Upper lobe of left lung (tissue), 6 donors: ENCODE data around the gene FBXO9. TPM values are rescaled to one million over a fixed set of nuclear protein-coding genes. Genes with fewer than 3 reads are reported as not detected.
A peak's percentile ranks its signal among the peaks of the same experiment; 100 is the strongest.

Source experiments
- ATAC-seq, 2 donors: fragments of 200-7000 bp; cut with Tn5 transposase; one replicate each; pipeline ENCODE4 v1.9.1; 2022; ENCODE audit warnings: mild to moderate bottlenecking in 2 of 2, moderate library complexity in 2 of 2; ENCODE audit not compliant: low FRiP score in 2 of 2
- DNase-seq, 2 donors: peaks; one replicate each; pipeline ENCODE4 v3.0.0-alpha.2; 2019 to 2020
- H3K27ac ChIP-seq, 4 donors: fragments of 200-600 bp; sonication (generic); one replicate each; pipeline ENCODE4 v1.5.1; 2016 to 2019
- H3K27me3 ChIP-seq, 4 donors: fragments of 200-600 bp; sonication (generic); one replicate each; pipeline ENCODE4 v1.5.1; 2017 to 2019
- H3K36me3 ChIP-seq, 4 donors: fragments of 200-600 bp; sonication (generic); one replicate each; pipeline ENCODE4 v1.5.1; 2016 to 2019
- H3K4me1 ChIP-seq, 4 donors: fragments of 200-600 bp; sonication (generic); one replicate each; pipeline ENCODE4 v1.5.1; 2018 to 2019
- H3K4me3 ChIP-seq, 4 donors: fragments of 200-600 bp; sonication (generic); one replicate each; pipeline ENCODE4 v1.5.1; 2017 to 2019; ENCODE audit warnings: mild to moderate bottlenecking in 2 of 4, moderate library complexity in 1 of 4
- H3K9me3 ChIP-seq, 4 donors: fragments of 200-600 bp; sonication (generic); one replicate each; pipeline ENCODE4 v1.5.1; 2018 to 2019
- CTCF ChIP-seq, 6 experiments: fragments of 450-650 bp in 4 of 6; fragments of 200-600 bp in 2 of 6; sonication (generic) in 2 of 6; IDR thresholded peaks; one replicate each; pipeline ENCODE4 v1.5.1; 2016 to 2019; ENCODE audit warnings: antibody characterized with exemption in 6 of 6
- EP300 ChIP-seq, 4 donors: sonication (generic); formaldehyde crosslinking; IDR thresholded peaks; one replicate each; pipeline ENCODE4 v1.5.1; 2017; ENCODE audit warnings: antibody characterized with exemption in 4 of 4, control low read depth in 2 of 4
- POLR2A ChIP-seq, 4 donors: fragments of 450-650 bp; IDR thresholded peaks; one replicate each; pipeline ENCODE4 v1.5.1; 2016 to 2017; ENCODE audit warnings: antibody characterized with exemption in 4 of 4, mild to moderate bottlenecking in 2 of 4
- POLR2AphosphoS5 ChIP-seq, 2 donors: sonication (generic); formaldehyde crosslinking; IDR thresholded peaks; one replicate each; pipeline ENCODE4 v1.5.1; 2017; ENCODE audit warnings: antibody characterized with exemption in 2 of 2
- WGBS, 2 donors: methylation state at CpG; one replicate each; pipeline ENCODE4 v1.1.5; 2017 to 2018; 5-methylcytosine and 5-hydroxymethylcytosine counted together
- total RNA-seq, 6 donors: library from RNA; depleted of rRNA in 4 of 6; stranded (reverse); fragments of >200 nt in 4 of 6; gene quantifications; one replicate each; pipeline versions ENCODE4 v1.1.0 to v1.2.1, GENCODE V29; 2016 to 2021
- donor health status: DM: no; HTN: no; CAD: no; lungs with moderate emphysema.
- donor health status: DM: no; HTN: yes; CAD: no; lungs with severe emphysema.

Gene FBXO9
- total RNA-seq, 6 donors from 2014 or later = 56.2 to 98.5 (median 83.0) TPM

GRCh38 chr6:53124131-53124800, 59.1 kb downstream of the FBXO9 start:
- no peaks in the 10 kb centered on the region for H3K36me3 ChIP-seq
- no peak overlapping the region for H3K27ac ChIP-seq
- WGBS, 2 donors = 95 to 96% methylated on average over 10 of the region's 10 CpGs
- H3K4me1 ChIP-seq = peaks cover 0 to 4% (median 0%) of the 10 kb centered on the region in 4 donors
- no peaks in the 10 kb centered on the region for H3K27me3 ChIP-seq
- H3K4me3 ChIP-seq = no peak overlapping the region
- H3K9me3 ChIP-seq = no peaks in the 10 kb centered on the region
- no peak for ATAC-seq
- TF ChIP-seq POLR2A (IDR thresholded peaks at IDR 0.05) (no peak), EP300 (IDR thresholded peaks at IDR 0.05) (no peak), POLR2AphosphoS5 (IDR thresholded peaks at IDR 0.05) (no peak), CTCF (IDR thresholded peaks at IDR 0.05) (no peak)
- no peak for DNase-seq

- no peak overlapping the region for H3K4me3 ChIP-seq
- 93 to 97% methylated on average over 4 of the region's 4 CpGs for WGBS, 2 donors
- TF ChIP-seq POLR2AphosphoS5 (IDR thresholded peaks at IDR 0.05) = no peak
- no peak for TF ChIP-seq CTCF (IDR thresholded peaks at IDR 0.05)
- no peak for TF ChIP-seq EP300 (IDR thresholded peaks at IDR 0.05)
- TF ChIP-seq POLR2A (IDR thresholded peaks at IDR 0.05) = no peak
- peaks cover 0 to 4% (median 0%) of the 10 kb centered on the region in 4 donors for H3K4me1 ChIP-seq
- DNase-seq = no peak
- no peaks in the 10 kb centered on the region for H3K9me3 ChIP-seq
- H3K27me3 ChIP-seq = no peaks in the 10 kb centered on the region
- H3K27ac ChIP-seq = no peak overlapping the region
- no peaks in the 10 kb centered on the region for H3K36me3 ChIP-seq
- no peak for ATAC-seq
Measured at GRCh38 chr6:53125276-53125675, 60.1 kb downstream of the FBXO9 start.

GRCh38 chr6:53128842-53129241, 63.6 kb downstream of the FBXO9 start:
- ATAC-seq = no peak
- no peak overlapping the region for H3K27ac ChIP-seq

GRCh38 chr6:53130569-53131290, 65.5 kb downstream of the FBXO9 start:
- Histone ChIP-seq H3K27me3 (no peaks in the 10 kb centered on the region), H3K27ac (no peak overlapping the region), H3K36me3 (no peaks in the 10 kb centered on the region), H3K9me3 (no peaks in the 10 kb centered on the region), H3K4me1 (peaks cover 0 to 4% (median 0%) of the 10 kb centered on the region in 4 donors), H3K4me3 (no peak overlapping the region)
- no peak for ATAC-seq
- 77 to 79% methylated on average over 6 of the region's 6 CpGs for WGBS, 2 donors
- TF ChIP-seq EP300 (IDR thresholded peaks at IDR 0.05) = no peak
- TF ChIP-seq POLR2A (IDR thresholded peaks at IDR 0.05) = no peak
- no peak for DNase-seq

More at GRCh38 chr6:53128842-53129241, 63.6 kb downstream of the FBXO9 start:
- H3K4me1 ChIP-seq = peaks cover 0 to 4% (median 0%) of the 10 kb centered on the region in 4 donors
- H3K9me3 ChIP-seq = no peaks in the 10 kb centered on the region
- no peak for TF ChIP-seq POLR2AphosphoS5 (IDR thresholded peaks at IDR 0.05)
- TF ChIP-seq CTCF (IDR thresholded peaks at IDR 0.05) = no peak
- no peak for TF ChIP-seq POLR2A (IDR thresholded peaks at IDR 0.05)
- no peak for TF ChIP-seq EP300 (IDR thresholded peaks at IDR 0.05)
- H3K36me3 ChIP-seq = no peaks in the 10 kb centered on the region
- no peak overlapping the region for H3K4me3 ChIP-seq
- DNase-seq = no peak
- 60 to 69% methylated on average over 5 of the region's 5 CpGs for WGBS, 2 donors
- H3K27me3 ChIP-seq = no peaks in the 10 kb centered on the region

GRCh38 chr6:53133961-53134360, 68.8 kb downstream of the FBXO9 start:
- 79 to 88% methylated on average over 4 to 16 of the region's 16 CpGs for WGBS, 2 donors
- ATAC-seq (no peak), DNase-seq (peak in 1 of 2 donors; percentile 42)
- Histone ChIP-seq H3K9me3 (no peaks in the 10 kb centered on the region), H3K36me3 (no peaks in the 10 kb centered on the region), H3K27ac (no peak overlapping the region), H3K27me3 (no peaks in the 10 kb centered on the region), H3K4me1 (peaks cover 0 to 3% (median 0%) of the 10 kb centered on the region in 4 donors), H3K4me3 (no peak overlapping the region)
- TF ChIP-seq EP300 (IDR thresholded peaks at IDR 0.05) (no peak), POLR2A (IDR thresholded peaks at IDR 0.05) (no peak), CTCF (IDR thresholded peaks at IDR 0.05) (no peak), POLR2AphosphoS5 (IDR thresholded peaks at IDR 0.05) (no peak)
